Activated naive CD4-positive, alpha-beta T cell treated with anti-CD3 and anti-CD28 coated beads, Interleukin-2, amount 50 U/mL, for 24 hours (primary cell): ENCODE data around the gene RANBP17.

Experiments used
- H3K27ac Mint-ChIP-seq: one replicate; pipeline ENCODE4 v1.8.0; 2021; ENCODE audit warnings: mild to moderate bottlenecking, mixed read lengths
- H3K27me3 Mint-ChIP-seq: one replicate; pipeline ENCODE4 v1.8.0; 2021; ENCODE audit warnings: mixed read lengths
- H3K36me3 Mint-ChIP-seq: one replicate; pipeline ENCODE4 v1.8.0; 2021; ENCODE audit warnings: mixed read lengths
- H3K4me1 Mint-ChIP-seq: one replicate; pipeline ENCODE4 v1.8.0; 2021; ENCODE audit warnings: mixed read lengths
- H3K4me3 Mint-ChIP-seq: one replicate; pipeline ENCODE4 v1.8.0; 2021; ENCODE audit warnings: mild to moderate bottlenecking, mixed read lengths
- H3K9me3 Mint-ChIP-seq: one replicate; pipeline ENCODE4 v1.8.0; 2021; ENCODE audit warnings: mixed read lengths

The RANBP17 gene

DNA sequence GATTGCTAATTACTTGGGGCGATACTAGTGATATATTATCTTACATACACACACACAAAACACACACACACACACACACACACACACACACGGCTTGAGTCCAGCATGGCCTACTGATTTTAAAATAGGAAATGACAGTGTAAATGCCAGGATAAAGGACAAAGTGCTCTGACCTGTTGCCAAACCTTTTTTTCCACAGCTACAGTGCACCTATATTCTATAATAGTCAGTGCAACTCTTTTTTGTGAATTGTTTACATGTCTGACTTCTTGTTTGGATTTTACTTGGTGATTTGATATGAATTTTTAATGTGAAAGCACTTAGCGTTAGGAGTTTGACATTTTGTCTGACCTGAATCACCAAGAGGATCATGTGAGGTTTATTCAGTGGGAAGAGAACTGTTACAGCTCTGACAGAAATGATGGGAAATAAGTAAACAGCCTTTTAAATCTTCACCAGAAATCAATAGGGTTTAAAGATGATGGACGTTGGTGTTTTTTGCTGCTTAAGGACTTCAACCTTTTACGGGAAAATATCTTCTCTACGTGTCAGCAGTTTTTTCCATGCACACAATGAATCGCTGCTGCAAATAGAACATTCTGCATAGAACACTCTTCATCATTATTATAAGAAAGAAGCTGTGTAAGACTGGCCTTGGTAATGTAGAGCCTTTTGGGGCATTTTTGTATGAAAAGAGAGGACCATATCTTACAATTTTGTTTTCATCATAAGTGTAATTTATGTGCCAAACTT, 218.5 kb downstream of the RANBP17 start:
- peaks cover 14% of the 10 kb centered on the region for H3K9me3 Mint-ChIP-seq
- H3K27me3 Mint-ChIP-seq, result no peaks in the 10 kb centered on the region
- no peak overlapping the region for H3K4me3 Mint-ChIP-seq
- H3K27ac Mint-ChIP-seq, result no peak overlapping the region
- H3K4me1 Mint-ChIP-seq, result no peaks in the 10 kb centered on the region
- no peaks in the 10 kb centered on the region for H3K36me3 Mint-ChIP-seq

DNA sequence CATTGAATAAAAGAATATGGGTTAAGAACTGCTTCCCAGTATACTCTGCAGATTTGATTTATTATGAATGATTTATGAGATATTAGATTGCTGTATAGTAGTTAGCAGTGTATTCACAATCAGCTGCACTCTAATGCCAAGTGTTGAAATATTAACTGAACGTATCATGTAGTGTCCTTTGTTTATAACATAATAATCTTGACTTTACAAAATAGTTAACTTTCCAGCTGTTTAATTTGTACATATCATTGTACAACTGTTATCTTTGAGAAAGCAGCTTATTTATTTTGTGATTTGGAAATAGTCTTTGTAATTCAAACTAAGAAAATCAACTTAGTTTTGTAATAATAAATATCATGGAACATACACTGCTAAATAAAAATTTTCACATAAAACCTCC, 219.5 kb downstream of the RANBP17 start:
- Mint-ChIP-seq H3K27me3 (no peaks in the 10 kb centered on the region), H3K27ac (no peak overlapping the region), H3K4me1 (no peaks in the 10 kb centered on the region), H3K4me3 (no peak overlapping the region), H3K36me3 (no peaks in the 10 kb centered on the region), H3K9me3 (peaks cover 14% of the 10 kb centered on the region)

DNA sequence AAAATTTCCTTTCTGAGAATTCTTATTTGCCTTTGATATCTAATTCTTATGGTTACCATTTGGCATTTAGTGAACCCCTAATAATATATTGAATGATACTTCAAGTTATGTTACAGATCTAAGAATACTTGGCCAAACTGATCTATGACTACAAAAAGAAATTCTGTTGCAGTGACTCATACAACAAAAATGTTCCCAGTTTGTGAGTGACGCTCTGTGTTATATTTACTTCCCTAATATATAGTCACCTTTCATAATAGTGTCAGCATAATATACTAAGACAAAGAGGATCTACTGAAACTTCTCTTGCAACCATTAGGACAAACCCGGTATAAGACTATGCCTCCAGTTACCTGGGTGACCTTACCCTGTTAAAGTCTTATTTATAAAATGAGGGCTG, 230.4 kb downstream of the RANBP17 start:
- no peaks in the 10 kb centered on the region for H3K36me3 Mint-ChIP-seq
- H3K27ac Mint-ChIP-seq, result no peak overlapping the region
- no peaks in the 10 kb centered on the region for H3K27me3 Mint-ChIP-seq
- H3K9me3 Mint-ChIP-seq, result no peaks in the 10 kb centered on the region
- no peak overlapping the region for H3K4me3 Mint-ChIP-seq
- H3K4me1 Mint-ChIP-seq, result no peaks in the 10 kb centered on the region

DNA sequence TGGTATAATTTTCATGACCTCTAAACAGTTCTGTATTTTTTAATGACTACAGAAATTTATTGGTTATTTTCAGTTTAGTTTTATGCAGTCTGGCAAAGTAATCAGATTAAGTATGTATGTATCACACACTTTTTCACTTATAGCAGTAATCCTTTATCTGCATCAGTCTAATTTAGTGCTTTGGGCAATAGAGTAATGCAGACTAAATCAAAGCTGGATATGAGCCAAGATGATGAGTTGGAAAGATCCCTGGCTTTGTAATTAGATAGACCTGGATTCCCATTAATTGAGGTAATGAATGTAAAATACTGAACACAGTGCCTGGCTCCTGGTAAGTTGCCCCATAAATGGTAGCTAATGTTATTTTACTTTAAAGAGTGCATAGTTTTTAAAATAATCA, 231.8 kb downstream of the RANBP17 start:
- Mint-ChIP-seq H3K4me1 (no peaks in the 10 kb centered on the region), H3K9me3 (no peaks in the 10 kb centered on the region), H3K36me3 (no peaks in the 10 kb centered on the region), H3K27ac (no peak overlapping the region), H3K27me3 (no peaks in the 10 kb centered on the region), H3K4me3 (no peak overlapping the region)

DNA sequence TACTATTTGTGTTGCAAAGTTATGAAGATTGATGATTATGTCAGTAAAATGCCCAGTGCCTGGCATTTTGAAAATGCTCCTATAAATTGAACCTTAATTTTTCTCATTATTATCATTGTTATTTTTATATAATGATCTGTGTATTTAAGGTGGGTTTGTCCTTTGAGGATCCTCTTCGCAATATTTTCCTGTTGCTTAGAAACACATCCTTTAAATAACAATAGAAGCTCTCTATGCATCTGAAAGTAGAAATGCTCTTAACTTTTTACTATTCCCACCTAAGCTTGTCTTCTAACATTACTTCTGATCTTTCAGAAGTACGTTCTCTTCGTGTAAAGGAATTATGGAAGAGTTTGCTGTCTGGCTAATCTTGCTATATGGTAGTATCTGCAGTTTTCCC, 232.5 kb downstream of the RANBP17 start:
- no peaks in the 10 kb centered on the region for H3K27me3 Mint-ChIP-seq
- H3K27ac Mint-ChIP-seq, result no peak overlapping the region
- no peak overlapping the region for H3K4me3 Mint-ChIP-seq
- no peaks in the 10 kb centered on the region for H3K9me3 Mint-ChIP-seq
- H3K4me1 Mint-ChIP-seq, result no peaks in the 10 kb centered on the region
- H3K36me3 Mint-ChIP-seq, result no peaks in the 10 kb centered on the region

DNA sequence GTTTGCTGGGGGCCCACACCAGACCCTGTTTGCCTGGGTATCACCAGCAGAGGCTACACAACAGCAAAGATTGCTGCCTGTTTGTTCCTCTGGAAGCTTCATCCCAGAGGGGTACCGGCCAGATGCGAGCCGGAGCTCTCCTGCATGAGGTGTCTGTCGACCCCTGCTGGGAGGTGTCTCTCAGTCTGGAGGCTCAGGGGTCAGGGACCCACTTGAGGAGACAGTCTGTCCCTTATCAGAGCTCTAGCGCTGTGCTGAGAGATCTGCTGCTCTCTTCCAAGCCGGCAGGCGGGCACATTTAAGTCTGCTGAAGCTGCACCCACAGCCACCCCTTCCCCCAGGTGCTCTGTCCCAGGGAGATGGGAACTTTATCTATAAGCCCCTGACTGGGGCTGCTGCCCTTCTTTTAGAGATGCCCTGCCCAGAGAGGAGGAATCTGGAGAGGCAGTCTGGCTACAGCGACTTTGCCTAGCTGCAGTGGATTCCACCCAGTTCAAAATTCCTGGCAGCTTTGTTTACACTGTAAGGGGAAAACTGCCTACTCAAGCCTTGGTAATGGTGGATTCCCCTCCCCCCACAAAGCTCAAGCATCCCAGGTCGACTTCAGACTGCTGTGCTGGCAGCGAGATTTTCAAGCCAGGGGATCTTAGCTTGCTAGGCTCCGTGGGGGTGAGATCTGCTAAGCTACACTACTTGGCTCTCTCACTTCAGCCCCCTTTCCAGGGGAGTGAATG, 241.2 kb downstream of the RANBP17 start:
- Mint-ChIP-seq H3K27ac (no peak overlapping the region), H3K9me3 (no peaks in the 10 kb centered on the region), H3K36me3 (no peaks in the 10 kb centered on the region), H3K4me3 (no peak overlapping the region), H3K4me1 (no peaks in the 10 kb centered on the region), H3K27me3 (no peaks in the 10 kb centered on the region)

DNA sequence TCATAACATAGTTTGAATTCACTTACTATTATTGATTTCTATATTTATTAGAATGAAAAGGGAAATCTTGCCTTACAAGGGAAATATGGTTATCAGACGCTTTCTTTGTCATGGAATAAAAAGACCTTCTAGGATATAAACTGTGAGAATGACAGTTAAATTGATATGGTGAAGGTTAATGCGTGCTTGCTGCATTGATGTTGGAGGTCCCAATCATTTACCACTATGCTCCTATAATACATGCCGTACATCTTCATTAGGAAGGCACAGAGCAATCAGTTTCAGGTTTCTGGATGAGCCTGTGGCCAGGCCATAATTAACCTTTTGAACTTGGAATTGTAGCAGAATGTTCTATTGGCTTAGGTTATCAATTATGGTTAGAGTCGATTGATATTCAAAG, 245.9 kb downstream of the RANBP17 start:
- H3K4me1 Mint-ChIP-seq, result no peaks in the 10 kb centered on the region
- no peak overlapping the region for H3K4me3 Mint-ChIP-seq
- H3K27me3 Mint-ChIP-seq, result no peaks in the 10 kb centered on the region
- H3K9me3 Mint-ChIP-seq, result no peaks in the 10 kb centered on the region
- H3K27ac Mint-ChIP-seq, result no peak overlapping the region
- no peaks in the 10 kb centered on the region for H3K36me3 Mint-ChIP-seq

DNA sequence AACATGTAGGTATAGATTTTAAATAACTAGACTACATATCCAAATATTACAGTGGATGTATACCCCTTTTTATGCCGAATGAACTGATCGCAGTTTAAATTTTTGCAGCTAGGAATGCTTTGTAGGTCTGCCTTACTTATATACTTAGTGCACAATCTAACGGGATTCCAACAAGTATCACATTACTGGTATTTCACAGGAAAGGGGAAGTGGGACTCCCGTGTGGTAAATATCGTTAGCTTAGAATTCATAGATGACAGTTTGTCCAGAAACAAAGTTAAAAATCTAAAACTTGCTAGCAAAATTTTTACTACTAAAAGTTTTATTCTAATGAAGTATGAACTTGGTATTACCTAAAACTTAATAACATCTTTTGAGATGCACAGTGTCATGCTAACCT, 253.7 kb downstream of the RANBP17 start:
- peaks cover 3% of the 10 kb centered on the region for H3K9me3 Mint-ChIP-seq
- no peak overlapping the region for H3K27ac Mint-ChIP-seq
- no peak overlapping the region for H3K4me3 Mint-ChIP-seq
- H3K27me3 Mint-ChIP-seq, result peaks cover 2% of the 10 kb centered on the region
- H3K36me3 Mint-ChIP-seq, result peaks cover 2% of the 10 kb centered on the region
- no peaks in the 10 kb centered on the region for H3K4me1 Mint-ChIP-seq

DNA sequence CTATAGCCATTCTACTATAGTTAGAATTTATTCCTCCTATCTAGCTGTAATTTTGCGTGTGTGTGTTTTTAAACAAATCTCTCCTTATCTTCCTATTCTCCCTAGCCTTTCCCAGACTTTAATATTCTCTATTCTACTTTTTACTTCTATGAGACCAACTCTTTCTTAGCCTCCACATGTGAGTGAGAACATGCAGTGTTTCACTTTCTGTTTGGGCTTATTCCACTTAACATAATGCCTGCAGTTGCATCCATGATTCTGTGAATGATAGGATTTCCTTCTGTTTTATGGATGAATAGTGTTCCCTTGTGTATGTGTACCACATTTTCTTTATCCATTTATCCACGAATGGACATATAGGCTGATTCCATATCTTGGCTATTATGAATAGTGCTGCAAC, 254.9 kb downstream of the RANBP17 start:
- Mint-ChIP-seq H3K36me3 (peaks cover 3% of the 10 kb centered on the region), H3K4me1 (no peaks in the 10 kb centered on the region), H3K27me3 (peaks cover 3% of the 10 kb centered on the region), H3K27ac (no peak overlapping the region), H3K9me3 (peaks cover 6% of the 10 kb centered on the region), H3K4me3 (no peak overlapping the region)

DNA sequence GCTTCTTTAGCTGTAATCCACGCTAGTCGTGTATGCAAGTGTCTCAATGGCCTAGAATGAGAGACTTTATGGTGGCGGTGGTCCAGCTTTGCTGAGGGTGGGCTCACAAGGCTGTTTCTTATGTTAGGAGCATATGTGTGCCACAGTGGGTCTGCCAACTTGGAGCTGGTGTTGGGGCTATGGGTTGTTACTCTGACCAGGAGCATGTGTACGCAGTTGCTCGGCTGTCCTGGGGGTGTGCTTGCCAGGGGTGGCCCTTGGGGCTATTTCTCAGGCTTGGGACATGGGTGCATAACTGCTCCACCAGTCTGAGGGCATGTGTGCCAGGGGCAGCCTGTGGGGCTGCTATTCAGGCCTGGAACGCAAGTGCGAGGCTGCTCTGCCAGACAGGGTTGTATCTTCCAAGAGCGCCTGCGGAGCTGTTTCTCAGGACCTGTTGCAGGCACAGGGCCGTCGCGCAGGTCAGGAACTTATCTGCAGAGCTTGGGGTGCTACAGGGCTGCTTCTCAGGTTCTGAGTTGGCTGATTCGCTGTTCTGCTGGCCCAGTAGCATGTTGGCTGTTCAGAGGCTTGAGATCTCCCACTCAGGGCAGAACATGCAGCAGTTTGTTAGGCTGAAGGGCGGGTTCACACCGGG, 259.3 kb downstream of the RANBP17 start:
- no peaks in the 10 kb centered on the region for H3K4me1 Mint-ChIP-seq
- H3K27ac Mint-ChIP-seq, result no peak overlapping the region
- H3K36me3 Mint-ChIP-seq, result peaks cover 3% of the 10 kb centered on the region
- H3K9me3 Mint-ChIP-seq, result peaks cover 6% of the 10 kb centered on the region
- H3K4me3 Mint-ChIP-seq, result no peak overlapping the region
- peaks cover 7% of the 10 kb centered on the region for H3K27me3 Mint-ChIP-seq

DNA sequence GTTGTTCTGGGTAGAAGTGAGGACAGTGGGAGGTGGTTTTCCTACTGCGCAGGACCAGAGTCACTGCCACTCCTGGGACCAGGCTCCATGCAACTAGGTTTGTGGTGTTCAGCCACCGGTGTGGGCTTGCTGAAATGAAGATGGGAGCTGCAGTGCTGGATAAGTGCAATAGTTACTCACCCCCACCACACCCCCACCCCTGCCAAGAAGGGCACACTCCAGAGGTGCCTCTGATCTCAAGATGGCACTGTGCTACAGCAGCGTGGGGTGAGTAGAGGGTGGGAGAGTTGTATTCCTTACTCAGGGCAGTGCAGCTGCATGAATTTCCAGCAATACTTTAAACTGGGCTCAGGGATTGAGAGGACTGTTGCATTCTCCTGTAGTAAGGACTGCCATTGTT, 259.8 kb downstream of the RANBP17 start:
- Mint-ChIP-seq H3K27me3 (peaks cover 7% of the 10 kb centered on the region), H3K4me3 (no peak overlapping the region), H3K36me3 (peaks cover 3% of the 10 kb centered on the region), H3K27ac (no peak overlapping the region), H3K9me3 (peaks cover 6% of the 10 kb centered on the region), H3K4me1 (no peaks in the 10 kb centered on the region)

DNA sequence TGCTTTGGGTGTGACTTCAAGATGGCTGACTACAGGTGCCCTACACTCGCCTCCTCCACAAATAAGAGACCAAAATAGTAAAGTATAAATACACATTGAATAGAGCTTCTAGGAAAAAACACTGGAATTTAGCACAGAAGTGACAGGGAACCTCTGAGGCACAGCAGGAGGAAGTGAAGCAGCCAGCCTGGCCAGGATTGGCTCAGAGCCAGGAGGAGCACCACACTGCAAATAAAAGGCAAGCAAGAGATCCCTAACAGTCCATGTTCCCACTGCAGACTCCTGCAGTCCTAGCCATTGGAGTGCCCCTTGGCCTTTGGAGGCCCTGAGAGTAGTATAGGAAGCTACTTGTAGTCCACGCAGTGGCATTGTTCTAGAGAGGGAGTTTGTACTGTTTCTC, 260.6 kb downstream of the RANBP17 start:
- Mint-ChIP-seq H3K4me1 (no peaks in the 10 kb centered on the region), H3K27ac (no peak overlapping the region), H3K9me3 (peaks cover 6% of the 10 kb centered on the region), H3K27me3 (peaks cover 7% of the 10 kb centered on the region), H3K36me3 (peaks cover 3% of the 10 kb centered on the region), H3K4me3 (no peak overlapping the region)

DNA sequence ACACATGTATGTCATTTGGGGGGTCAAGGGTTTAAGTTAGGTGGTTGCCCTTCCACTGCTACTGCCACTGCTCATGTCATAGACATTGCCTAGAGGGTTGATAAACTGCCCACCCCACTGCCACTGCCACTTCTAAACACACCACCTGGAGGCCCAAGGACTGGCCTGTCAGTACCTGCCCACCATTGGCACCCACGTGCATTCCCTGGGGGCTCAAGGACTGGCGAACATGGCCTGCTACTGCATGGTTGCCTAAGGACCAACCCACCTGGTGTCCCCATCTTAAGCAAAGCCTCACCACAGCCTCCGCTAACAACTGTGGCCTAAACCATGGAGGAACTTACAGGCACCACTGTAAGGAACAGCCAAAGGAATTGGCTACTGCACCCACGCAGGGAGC, 261.6 kb downstream of the RANBP17 start:
- Mint-ChIP-seq H3K27me3 (peaks cover 7% of the 10 kb centered on the region), H3K27ac (no peak overlapping the region), H3K4me3 (no peak overlapping the region), H3K36me3 (peaks cover 3% of the 10 kb centered on the region), H3K9me3 (peaks cover 6% of the 10 kb centered on the region), H3K4me1 (no peaks in the 10 kb centered on the region)

DNA sequence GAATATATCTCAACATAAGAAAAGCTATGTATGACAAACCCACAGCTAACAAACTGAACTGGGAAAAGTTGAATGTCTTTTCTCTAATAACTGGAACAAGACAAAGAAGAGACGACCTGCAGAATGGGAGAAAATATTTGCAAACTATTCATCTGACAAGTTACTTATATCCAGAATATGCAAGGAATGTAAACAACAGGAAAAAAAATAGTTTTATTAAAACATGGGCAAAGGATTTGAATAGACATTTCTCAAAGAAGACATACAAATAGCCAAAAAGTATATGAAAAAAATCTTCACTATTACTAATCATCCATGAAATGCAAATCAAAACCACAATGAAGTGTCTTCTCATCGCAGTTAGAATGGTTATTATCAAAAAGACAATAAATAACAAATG, 265.5 kb downstream of the RANBP17 start:
- Mint-ChIP-seq H3K27me3 (peaks cover 4% of the 10 kb centered on the region), H3K36me3 (no peaks in the 10 kb centered on the region), H3K4me1 (no peaks in the 10 kb centered on the region), H3K4me3 (no peak overlapping the region), H3K27ac (no peak overlapping the region), H3K9me3 (no peaks in the 10 kb centered on the region)

DNA sequence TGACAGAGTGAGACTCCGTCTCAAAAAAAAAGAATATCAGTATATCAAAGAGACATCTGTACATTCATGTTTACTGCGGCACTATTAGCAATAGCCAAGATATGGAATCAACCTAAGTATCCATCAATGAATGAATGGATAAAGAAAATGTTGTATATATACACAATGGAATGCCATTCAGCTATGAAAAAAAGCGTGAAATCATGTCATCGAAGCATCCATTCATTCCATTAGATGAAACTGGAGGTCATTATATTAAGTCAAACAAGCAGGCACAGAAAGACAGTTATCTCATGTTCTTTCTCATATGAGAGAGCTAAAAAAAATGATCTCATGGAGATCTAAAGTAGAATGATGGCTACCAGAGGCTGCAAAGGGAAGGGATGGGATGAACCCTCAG, 266.3 kb downstream of the RANBP17 start:
- Mint-ChIP-seq H3K4me1 (no peaks in the 10 kb centered on the region), H3K4me3 (no peak overlapping the region)

DNA sequence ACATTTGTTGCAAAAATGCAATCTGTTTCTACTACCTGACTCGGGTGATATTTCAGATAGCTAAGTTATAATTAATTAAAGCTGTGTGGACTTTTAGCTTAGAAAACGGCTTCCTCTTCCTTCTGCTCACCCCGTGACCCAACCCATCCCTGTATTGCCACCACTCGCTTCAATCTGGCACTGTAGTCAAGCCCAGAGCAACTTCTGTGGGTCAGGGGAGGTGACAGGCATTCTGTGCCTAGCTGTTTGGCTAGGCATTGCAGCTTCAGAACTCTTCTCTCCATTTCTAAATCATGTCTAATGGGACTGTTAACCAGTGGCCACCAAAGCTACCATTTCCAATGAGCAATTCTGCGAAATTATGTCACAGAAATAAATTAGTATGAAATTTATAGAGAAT, 267.5 kb downstream of the RANBP17 start:
- Mint-ChIP-seq H3K27ac (no peak overlapping the region), H3K4me3 (no peak overlapping the region), H3K27me3 (peaks cover 2% of the 10 kb centered on the region), H3K9me3 (no peaks in the 10 kb centered on the region), H3K4me1 (no peaks in the 10 kb centered on the region), H3K36me3 (no peaks in the 10 kb centered on the region)

More for the DNA sequence above, 266.3 kb downstream of the RANBP17 start:
- Mint-ChIP-seq H3K27me3 (peaks cover 4% of the 10 kb centered on the region), H3K36me3 (no peaks in the 10 kb centered on the region), H3K9me3 (no peaks in the 10 kb centered on the region), H3K27ac (no peak overlapping the region)
